GM19324 (cell line): ENCODE results near the gene SRGAP2C.
"Not testable (repeated sequence)": the region's sequence is repeated elsewhere in the genome, so short reads cannot be mapped to it uniquely, and the experiment has no call there.

Source experiments
- ATAC-seq: cut with Tn5 transposase; IDR thresholded peaks from one replicate; pipeline ENCODE4 v1.9.1; 2021; ENCODE audit warnings: mild to moderate bottlenecking, moderate library complexity; ENCODE audit not compliant: unreplicated experiment, low FRiP score

SRGAP2C gene

DNA sequence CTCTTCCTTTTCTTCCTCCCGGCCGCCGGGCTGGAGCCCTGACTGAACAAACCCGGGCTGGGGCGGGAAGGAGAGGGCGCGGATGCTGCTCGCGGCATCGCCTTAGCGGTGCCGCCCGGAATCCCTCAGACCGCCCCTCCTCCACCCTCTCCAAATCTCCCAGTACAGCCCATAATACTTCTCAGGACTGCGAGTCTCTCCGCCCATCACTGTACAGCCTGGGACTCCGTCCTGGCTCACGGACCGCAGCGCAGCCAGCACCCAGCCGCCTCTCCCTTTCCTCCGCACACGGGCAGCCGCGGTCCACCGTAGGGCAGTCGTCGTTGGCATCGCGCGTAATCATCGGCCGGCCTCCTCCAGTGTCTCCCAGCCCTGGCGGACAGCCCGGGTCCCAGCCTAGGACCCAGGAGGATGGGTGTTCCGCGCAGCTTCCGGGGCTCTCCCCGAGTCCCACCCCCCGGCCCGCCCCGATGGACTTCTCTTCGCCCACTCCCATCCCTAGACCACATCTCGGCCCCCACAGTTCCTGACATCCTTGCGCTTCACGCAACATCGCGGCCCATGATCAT, 449 bp downstream of the SRGAP2C start:
- ATAC-seq: peak; percentile 3

- ATAC-seq: not testable (repeated sequence)
Measured at GRCh38 chr1:121186191-121186590, 1.4 kb downstream of the SRGAP2C start.

- ATAC-seq: not testable (repeated sequence)
Measured at GRCh38 chr1:121187914-121188313, 3.1 kb downstream of the SRGAP2C start.

- not testable (repeated sequence) for ATAC-seq
Measured at GRCh38 chr1:121192512-121192911, 7.7 kb downstream of the SRGAP2C start.

DNA sequence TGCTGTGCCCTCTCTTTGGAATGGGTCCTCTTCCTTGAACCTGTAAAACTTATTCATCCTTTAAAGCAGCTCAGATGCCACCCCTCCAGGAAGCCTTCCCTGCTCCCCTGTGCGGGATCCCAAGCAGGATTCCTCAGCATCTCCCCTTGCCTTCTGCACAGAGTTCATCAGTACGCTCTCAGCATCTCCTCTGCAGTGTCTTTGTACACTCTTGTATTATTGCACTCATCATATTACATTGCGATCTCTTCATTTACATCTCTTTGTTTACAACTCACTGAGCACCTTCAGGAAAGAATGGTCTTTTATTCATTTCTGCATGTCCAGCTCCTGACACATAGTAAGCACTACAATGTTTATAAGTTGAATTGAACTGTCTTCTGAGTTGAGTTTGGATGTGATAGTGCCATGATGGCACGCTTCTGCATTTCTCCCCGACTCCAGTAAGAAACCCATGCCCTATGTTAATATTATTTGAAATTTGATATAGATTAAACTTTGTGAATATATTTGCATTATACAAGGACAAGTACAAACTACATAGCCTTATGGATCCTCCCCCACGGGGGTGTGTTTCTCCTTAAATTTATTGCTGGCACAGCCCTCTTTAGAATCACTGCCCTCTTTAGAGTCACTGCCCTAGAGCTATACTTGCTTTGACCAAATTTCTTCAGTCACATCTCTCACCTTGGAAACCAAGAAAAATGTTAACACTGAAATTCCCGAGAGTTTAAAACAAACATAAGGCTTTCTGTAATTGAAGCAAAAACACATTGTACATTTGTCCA, 12.5 kb downstream of the SRGAP2C start:
- not testable (repeated sequence) for ATAC-seq

- ATAC-seq: not testable (repeated sequence)
Measured at GRCh38 chr1:121199763-121200162, 15.0 kb downstream of the SRGAP2C start.

- not testable (repeated sequence) for ATAC-seq
Measured at GRCh38 chr1:121200232-121200631, 15.5 kb downstream of the SRGAP2C start.

- ATAC-seq: not testable (repeated sequence)
Measured at GRCh38 chr1:121200985-121201981, 16.5 kb downstream of the SRGAP2C start.

GRCh38 chr1:121202986-121203385, 18.2 kb downstream of the SRGAP2C start:
- ATAC-seq: not testable (repeated sequence)

DNA sequence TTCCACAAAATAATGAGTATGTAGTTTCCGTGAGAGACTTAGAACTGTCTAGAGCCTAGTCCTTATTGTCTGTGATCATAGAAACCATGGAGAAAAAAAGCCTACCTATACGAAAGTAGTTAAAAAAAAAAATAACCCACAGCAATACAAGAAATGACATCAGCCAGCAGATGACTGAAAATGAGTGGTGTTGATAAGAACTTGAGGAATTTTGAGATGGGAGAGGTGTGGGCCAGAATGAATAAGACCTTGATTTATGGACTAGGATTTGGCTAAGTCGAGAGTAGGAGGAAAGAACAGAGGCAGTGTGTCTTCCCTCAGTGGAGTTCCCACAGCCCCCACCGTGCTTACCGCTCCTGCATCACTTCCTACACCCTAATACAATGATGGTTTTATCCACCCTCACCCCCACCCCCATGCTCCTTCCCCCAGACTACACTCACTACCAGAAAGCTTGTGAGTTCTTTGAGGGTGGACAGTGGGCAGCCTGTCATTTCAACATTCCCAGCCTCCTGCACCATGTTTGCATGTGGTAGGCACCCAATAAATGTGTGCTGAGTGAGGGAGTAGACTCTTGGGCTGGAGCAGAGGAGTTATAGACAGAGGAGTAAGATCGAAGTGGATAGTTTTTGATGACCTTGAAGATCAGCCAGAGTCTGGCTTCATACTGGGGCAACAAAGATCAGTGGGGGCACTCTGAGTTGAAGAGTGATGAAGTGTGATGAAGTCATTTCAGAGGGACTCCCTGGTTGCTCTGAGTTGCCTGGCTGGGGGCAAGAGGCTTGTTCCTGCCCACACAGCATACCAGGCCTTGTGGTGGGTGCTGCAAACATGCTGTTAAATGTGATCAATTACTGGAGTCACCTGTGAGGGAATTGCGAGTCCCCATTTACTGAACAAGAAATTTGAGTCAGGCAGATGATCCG, 21.3 kb downstream of the SRGAP2C start:
- not testable (repeated sequence) for ATAC-seq

DNA sequence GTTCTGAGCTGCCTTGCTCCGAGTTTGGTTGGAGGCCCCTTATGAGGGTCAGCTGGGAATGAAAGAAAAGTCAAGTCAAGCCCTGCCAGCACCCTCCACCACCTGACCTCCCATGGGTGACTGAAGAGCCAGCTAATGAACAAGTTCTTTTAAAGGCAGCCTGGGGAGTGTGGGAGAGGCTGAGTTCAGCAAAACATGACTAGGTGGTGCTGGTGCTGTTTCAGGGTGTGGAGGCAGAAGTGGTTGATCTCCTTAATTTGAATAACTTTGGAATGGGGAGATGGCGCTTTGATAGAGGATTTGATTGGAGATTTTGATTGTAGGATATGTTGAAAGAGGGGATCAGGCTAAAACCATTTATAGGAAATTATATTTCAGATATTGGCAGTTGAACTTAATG, 22.6 kb downstream of the SRGAP2C start:
- ATAC-seq: not testable (repeated sequence)

- ATAC-seq: not testable (repeated sequence)
Measured at GRCh38 chr1:121208375-121208774, 23.6 kb downstream of the SRGAP2C start.

DNA sequence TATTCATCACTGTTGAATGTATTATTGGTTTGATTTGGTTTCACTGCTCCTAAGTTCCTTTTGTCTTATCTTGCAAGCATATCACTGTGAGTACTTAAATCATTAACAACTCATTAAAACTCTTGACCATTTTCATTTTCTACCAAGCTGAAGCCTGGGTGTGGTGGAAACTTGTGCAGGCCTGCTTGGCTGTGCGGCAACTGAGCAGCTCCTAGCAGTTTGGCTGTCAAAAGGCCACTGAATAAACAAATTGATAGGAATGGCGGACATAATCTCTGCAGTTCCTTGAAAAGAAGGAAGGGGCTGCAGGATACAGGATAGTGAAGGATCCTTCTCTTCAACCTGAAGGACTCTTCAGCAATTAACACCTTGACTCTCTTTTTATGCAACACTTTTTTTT, 26.0 kb downstream of the SRGAP2C start:
- ATAC-seq: not testable (repeated sequence)

GRCh38 chr1:121213491-121213890, 28.7 kb downstream of the SRGAP2C start:
- ATAC-seq: not testable (repeated sequence)

DNA sequence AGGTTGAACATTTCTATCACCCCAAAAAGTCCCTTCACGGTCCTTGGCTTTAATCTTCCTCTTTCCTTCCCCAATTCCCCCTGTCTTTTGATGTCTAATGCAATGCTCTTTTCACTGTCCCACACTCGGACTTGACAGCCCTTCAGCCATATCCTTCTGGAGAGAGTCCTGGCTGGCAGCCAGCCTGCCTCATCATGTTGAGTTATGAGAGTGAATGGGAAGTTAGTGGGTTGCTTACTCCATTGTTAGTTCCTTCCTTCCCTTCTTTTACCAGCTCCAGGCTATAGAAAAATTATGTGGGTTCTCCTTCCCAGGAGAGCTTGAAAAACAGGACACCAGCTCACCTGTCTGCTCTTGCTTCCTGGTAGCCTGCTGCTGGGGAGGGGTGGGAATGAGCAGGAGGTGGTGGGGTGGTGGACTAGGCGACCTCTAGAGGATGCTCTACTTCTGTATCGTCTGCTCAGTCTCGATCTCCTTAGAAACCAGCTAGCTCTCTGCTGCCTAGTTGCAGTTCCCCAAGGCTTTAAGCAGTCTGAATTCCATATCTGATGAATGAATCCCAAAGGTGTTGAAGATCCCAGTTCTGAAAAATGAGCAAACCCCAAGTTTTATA, 29.9 kb downstream of the SRGAP2C start:
- ATAC-seq: not testable (repeated sequence)

DNA sequence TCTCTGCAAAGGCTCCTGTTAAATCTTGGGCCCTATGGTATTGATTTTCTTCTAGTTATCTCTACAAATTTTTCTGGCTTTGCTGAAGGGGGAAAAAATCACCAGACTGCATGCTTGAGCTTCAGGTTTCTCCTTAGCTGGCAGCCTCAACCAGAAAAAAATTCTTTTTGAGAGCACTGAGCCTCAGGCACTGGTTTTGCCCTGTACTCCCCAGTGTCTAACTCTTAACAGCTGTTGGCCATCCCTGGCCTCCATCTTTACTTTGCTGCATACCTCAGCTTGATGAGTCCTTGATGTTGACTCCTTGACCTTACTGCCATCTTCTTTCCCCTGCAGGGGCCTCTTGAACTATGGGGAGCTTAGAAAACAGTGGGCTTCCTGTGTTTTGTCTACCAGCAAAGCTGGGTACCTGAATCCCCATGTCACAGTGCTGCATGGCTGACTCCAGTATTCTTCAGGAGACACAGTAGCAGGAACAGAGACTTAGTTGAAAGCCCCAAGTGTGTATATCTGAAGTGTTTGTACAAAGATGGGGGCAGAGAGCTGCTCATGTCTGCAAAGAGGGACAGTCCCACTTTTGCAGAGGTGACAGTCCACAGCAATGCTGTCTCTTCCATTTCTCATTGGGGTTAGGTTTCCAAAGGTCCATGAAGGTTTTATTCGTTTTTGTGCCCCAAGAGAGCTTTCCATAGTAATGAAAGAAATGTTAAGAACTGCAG, 31.1 kb downstream of the SRGAP2C start:
- ATAC-seq: not testable (repeated sequence)

DNA sequence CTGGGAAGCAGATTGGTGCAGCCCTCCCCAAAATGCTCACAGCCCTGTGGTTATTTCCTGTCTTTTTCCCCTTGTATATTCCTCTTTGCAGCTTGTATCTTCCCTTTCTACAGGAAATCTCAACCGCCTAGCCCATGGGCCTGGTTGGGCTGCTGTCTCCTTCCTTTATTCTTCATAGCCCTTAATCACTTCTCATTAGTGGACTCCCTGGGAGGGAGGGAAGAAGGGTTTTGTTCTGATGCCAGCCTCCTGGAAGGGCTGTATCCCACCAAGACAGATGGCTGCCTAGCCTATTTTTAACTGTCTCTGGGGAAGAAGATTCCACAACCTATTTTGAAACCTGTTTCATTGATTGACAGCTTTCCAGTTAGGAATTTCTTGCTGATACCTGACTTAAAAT, 31.9 kb downstream of the SRGAP2C start:
- ATAC-seq: not testable (repeated sequence)

DNA sequence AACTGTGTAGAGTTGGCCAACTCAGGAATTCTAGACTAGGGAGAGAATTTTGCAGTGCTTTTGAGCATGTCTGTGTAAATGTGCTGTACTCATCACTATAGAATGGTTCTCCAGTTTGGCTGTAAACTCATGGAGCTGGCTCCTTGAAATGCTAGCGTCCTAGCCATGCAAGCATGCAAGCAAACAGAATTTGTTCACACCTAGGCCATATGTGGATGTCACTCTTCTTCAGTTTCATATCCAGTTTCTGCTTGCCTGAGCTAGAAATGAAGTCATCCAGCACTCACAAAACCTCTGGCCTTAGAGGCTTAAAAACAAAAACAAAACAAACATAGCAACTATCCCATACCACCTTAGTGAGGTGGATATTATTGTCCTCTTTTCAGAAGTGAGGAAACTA, 37.0 kb downstream of the SRGAP2C start:
- ATAC-seq: peak; percentile 60

DNA sequence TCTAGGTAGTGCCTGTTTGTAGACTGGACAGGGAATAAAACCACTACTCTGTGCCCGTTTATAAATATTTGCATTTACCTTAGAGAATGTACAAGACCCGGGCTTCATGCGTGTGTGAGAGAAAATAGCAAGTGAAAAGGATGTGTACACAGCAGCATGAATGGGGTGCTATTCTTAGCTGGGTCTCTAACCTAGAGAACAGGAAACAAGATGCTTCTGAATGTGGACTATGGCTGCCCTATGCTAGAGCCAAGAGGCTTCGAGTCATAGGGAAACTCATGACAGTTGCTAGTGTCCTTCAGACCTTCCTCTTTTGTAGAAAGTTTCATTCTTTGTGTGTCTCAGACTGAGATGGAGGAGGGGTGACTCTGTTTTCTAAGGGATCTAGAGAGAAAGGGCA, 39.9 kb downstream of the SRGAP2C start:
- peak; percentile 96 for ATAC-seq
